Endothelial cell (in vitro differentiated cells): ENCODE data around the gene ID3. TPM values are rescaled to one million over a fixed set of nuclear protein-coding genes. Genes with fewer than 3 reads are reported as not detected.

ENCODE experiments used
- DNase-seq: peaks from one replicate; pipeline ENCODE4 v3.0.0; 2021; ENCODE audit warnings: low spot score
- H3K27ac Mint-ChIP-seq: one replicate; pipeline ENCODE4 v1.8.0; 2021; ENCODE audit warnings: mixed read lengths, inconsistent platforms; ENCODE audit not compliant: unreplicated experiment
- H3K27me3 Mint-ChIP-seq: one replicate; pipeline ENCODE4 v1.8.0; 2021; ENCODE audit warnings: mild to moderate bottlenecking, moderate library complexity, mixed read lengths, inconsistent platforms; ENCODE audit not compliant: unreplicated experiment
- H3K36me3 Mint-ChIP-seq: one replicate; pipeline ENCODE4 v1.8.0; 2021; ENCODE audit warnings: mild to moderate bottlenecking, low read depth, mixed read lengths, inconsistent platforms; ENCODE audit not compliant: unreplicated experiment
- H3K4me1 Mint-ChIP-seq: one replicate; pipeline ENCODE4 v1.8.0; 2021; ENCODE audit warnings: mild to moderate bottlenecking, mixed read lengths, inconsistent platforms; ENCODE audit not compliant: unreplicated experiment
- H3K4me3 Mint-ChIP-seq: one replicate; pipeline ENCODE4 v1.8.0; 2021; ENCODE audit warnings: mild to moderate bottlenecking, mixed read lengths, inconsistent platforms; ENCODE audit not compliant: unreplicated experiment
- H3K9me3 Mint-ChIP-seq: one replicate; pipeline ENCODE4 v1.8.0; 2021; ENCODE audit warnings: mixed read lengths, inconsistent platforms; ENCODE audit not compliant: unreplicated experiment
- CTCF ChIP-seq: fragments of 200-600 bp; sonication (generic); IDR thresholded peaks from one replicate; pipeline ENCODE4 v1.5.0; 2021; ENCODE audit warnings: antibody characterized with exemption; ENCODE audit not compliant: unreplicated experiment
- total RNA-seq: library from RNA; stranded (reverse); fragmentation: NEBNext Ultra II Directional; extraction: Animal tissue kit (Norgen Biotek cat#: 25700); gene quantifications from one replicate; pipeline ENCODE4 v1.2.1, GENCODE V29; 2021; ENCODE audit not compliant: unreplicated experiment

The ID3 gene
- total RNA-seq, 1 donor from 2014 or later = 240 TPM

DNA sequence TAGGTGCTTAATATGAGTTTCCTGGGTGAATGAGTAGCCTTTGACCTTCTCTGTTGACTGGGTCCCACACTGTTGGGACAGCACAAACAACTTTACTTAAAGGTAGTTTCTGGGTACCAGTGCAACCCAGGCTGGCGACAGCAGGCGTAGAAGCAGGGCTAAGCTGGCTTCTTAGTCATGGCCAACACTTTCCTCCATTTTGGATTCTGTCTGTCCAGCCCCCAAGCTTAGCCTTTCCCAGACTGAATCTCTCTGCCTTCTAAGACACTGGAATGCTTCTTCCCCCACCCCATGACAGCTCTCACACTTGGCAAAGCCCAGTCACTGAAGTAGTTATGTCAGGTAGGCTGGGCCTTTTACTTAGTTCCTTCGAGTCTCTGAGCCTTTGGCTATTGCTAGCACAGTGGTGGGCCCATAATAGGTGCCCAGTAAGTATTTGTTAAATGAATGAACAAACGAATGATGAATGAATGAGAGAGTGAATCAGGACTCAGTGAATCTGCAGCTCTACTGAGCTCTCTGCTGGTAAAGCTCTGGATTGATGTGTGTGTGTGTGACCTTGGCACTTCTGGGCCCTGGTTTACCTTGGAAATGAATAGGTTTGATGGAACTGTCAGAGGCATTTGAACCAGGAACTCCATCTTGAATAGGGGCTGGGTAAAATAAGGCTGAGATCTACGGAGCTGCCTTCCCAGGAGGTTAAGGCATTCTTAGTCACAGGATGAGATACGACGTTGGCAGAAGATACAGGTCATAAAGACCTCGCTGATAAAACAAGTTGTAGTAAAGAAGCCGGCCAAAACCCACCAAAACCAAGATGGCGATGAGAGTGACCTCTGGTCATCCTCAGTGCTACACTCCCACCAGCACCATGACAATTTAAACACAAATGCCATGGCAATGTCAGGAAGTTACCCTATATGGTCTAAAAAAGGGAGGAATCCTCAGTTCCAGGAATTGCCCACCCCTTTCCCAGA, 37.4 kb upstream of the ID3 start:
- Mint-ChIP-seq H3K27ac (peak overlapping the region; percentile 97), H3K4me3 (no peak overlapping the region), H3K4me1 (peaks cover 65% of the 10 kb centered on the region), H3K36me3 (peaks cover 6% of the 10 kb centered on the region), H3K27me3 (peaks cover 9% of the 10 kb centered on the region), H3K9me3 (no peaks in the 10 kb centered on the region)
- TF ChIP-seq CTCF = no peak
- no peak for DNase-seq

- Mint-ChIP-seq H3K36me3 (peaks cover 6% of the 10 kb centered on the region), H3K27me3 (peaks cover 8% of the 10 kb centered on the region), H3K9me3 (no peaks in the 10 kb centered on the region), H3K27ac (no peak overlapping the region), H3K4me1 (peaks cover 56% of the 10 kb centered on the region), H3K4me3 (no peak overlapping the region)
- no peak for TF ChIP-seq CTCF
- DNase-seq = no peak
Observed at GRCh38 chr1:23594927-23595353, 35.6 kb upstream of the ID3 start.

DNA sequence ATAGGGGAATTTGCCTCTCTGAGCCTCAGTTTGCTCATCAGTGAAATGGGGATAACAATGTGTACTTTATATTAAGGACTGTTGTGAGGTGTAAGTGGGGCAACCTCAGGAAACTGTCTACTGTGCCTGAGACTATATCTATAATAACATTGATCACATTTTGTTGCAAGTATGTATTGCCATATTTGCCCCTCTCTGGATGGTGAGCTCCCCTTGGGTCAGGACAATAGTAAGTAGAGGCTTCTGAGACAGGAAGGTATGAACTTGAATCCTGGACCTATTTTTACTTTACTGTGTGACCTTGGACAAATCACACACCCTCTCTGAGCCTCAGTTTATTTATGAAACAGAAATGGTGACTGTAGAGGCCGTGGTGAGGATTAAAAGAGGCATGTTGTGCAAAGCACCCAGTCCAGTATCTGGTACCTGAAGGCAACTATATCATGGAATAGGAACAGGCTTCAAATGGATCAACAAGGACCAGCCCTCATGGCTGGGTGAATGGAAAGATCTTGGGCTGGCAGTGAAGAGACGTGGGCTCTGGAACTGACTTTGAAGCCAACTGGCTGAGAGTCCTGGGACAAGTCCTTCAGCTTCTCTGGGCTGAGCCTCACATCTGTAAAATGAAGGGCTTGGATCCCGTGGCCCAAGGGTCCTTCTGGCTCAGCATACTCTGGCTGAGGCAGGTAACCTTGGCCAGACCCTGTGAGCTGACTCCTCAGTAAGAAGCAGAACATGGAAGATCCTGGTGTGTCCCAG, 35.0 kb upstream of the ID3 start:
- H3K9me3 Mint-ChIP-seq = no peaks in the 10 kb centered on the region
- H3K36me3 Mint-ChIP-seq = peaks cover 6% of the 10 kb centered on the region
- no peak for TF ChIP-seq CTCF
- no peak for DNase-seq
- no peak overlapping the region for H3K27ac Mint-ChIP-seq
- peaks cover 53% of the 10 kb centered on the region for H3K4me1 Mint-ChIP-seq
- no peak overlapping the region for H3K4me3 Mint-ChIP-seq
- peaks cover 8% of the 10 kb centered on the region for H3K27me3 Mint-ChIP-seq

DNA sequence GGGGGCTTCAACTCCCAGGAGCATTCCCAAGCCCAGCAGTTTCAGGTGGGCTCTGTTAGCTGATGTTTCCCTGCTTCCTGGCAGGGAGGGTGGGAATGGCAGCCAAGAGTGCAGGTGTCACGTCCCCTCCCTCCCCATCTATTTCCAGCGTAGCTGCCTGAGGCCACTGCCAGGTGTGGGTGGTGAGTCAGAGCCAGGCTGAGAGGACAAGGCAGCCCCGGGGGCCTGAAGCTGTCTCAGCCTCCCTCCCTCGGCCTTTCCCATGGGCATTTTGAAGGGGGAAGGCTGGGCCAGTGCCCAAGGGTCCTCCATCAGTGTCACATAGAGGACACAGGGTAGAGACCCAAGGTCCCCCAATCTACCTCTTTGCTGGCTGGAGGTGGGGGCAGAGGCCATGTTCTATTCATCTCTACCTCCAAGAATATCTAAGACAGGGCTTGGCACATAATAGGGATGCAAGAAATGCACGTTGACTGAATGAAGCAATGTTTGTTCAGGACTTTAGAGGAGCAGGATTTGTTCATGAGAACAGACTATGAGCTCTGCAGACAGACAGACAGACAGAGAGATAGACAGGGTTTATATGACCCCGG, 34.4 kb upstream of the ID3 start:
- no peak for TF ChIP-seq CTCF
- no peaks in the 10 kb centered on the region for H3K9me3 Mint-ChIP-seq
- H3K27me3 Mint-ChIP-seq = peaks cover 8% of the 10 kb centered on the region
- peaks cover 6% of the 10 kb centered on the region for H3K36me3 Mint-ChIP-seq
- H3K4me3 Mint-ChIP-seq = no peak overlapping the region
- no peak overlapping the region for H3K27ac Mint-ChIP-seq
- no peak for DNase-seq
- H3K4me1 Mint-ChIP-seq = peaks cover 46% of the 10 kb centered on the region
